ENCODE measurements around the gene CAB39L.
"Not testable (repeated sequence)": the region's sequence is repeated elsewhere in the genome, so short reads cannot be mapped to it uniquely, and the experiment has no call there.

- not testable (repeated sequence) for TF ChIP-seq FOS (IDR thresholded peaks at IDR 0.05; ENCODE audit: extremely low read depth, insufficient read length); MXI1 (IDR thresholded peaks at IDR 0.05; ENCODE audit: low read depth, low read length); CHD4 (IDR thresholded peaks at IDR 0.05; ENCODE audit: insufficient read depth, insufficient replicate concordance, low read depth, low read length, poor library complexity, severe bottlenecking)
- TF ChIP-seq, protein P1, sequence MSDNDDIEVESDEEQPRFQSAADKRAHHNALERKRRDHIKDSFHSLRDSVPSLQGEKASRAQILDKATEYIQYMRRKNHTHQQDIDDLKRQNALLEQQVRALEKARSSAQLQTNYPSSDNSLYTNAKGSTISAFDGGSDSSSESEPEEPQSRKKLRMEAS (CRISPR knock-in tag; IDR thresholded peaks at IDR 0.05) = not testable (repeated sequence)
These were observed 149.1 kb downstream of the CAB39L start for GRCh38 chr13:49294723-49295122.

Data from K562 (cell line).